ENCODE data around the gene SYT15B.
"Not testable (repeated sequence)": the region's sequence is repeated elsewhere in the genome, so short reads cannot be mapped to it uniquely, and the experiment has no call there.

SYT15B gene

DNA sequence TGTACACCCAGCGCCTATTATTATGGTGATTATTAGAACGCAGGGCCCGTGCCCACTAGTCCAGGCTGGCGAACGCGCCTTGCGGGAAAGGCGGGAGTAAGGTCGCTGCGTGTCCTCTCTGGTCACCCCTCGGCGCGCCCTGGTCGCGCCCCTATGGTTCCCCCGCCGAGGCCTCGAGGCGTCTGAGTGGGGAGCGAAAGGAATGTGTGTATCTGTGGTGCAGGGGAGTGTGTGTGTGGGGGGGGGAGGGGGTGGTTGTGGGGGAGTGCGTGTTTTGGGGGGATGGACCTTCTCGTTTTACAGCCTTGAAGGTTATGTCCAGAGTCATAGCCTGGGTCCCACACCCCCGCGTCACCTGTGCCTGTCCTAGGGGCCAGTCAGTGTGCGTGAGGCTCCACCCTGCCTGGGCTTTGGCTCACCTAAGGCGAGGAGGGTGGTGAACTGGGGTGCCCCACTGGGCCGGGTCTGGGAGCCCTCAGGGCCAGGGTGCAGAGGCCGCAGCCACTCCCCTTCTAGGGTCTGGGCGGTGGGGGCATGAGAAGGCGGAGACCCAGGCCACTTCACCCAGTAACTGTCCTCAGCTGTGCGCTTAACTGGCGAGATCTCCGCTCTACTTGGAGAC, at the start of gene SYT15B:
Gene SYT15B (minus strand): TSS at position 39 of the 622 bp plus-strand sequence. CDS start 952 bp downstream, outside the sequence.
- not testable (repeated sequence) for DNase-seq

DNA sequence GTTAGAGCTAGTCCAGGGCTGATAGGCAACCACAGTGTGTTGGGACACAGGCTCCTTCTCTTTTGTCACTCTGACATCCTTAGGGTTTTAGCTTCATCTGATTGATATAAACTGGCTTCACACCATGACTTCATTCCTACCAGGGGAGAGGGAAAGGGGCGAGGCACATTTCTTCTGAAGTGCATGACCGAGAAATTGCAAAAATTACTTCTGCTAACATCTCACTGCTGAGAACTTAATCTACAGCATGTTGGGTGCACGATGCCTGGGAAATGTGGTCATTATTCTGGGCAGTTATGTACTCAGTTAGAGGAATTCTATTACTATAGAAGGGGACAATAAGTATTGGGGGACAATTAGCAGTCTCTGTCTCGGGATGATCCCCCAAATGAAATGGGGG, 16.2 kb upstream of the SYT15B start:
- DNase-seq, result not testable (repeated sequence)

GRCh38 chr10:47775361-47776231, 12.2 kb upstream of the SYT15B start:
- not testable (repeated sequence) for DNase-seq

DNA sequence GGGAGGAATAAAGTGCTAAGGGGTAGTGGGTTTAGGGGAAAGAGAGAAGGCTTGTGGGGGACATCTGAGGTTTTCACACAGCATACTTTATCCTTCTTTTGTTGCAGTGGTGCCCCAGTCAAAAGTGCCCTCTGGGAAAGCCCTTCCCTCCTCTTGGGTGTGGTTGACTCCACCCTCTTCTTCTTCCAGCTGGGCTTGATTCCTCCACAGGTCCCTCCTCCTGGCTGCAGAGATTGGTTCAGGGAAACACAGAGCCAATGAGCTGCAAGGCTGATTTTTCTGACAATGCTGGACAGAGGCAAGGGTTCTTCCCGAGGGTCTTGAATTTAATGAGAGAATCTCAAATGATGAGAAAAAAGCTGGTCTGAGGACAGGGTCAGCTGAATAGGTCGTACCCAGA, 7.4 kb upstream of the SYT15B start:
- not testable (repeated sequence) for DNase-seq

DNA sequence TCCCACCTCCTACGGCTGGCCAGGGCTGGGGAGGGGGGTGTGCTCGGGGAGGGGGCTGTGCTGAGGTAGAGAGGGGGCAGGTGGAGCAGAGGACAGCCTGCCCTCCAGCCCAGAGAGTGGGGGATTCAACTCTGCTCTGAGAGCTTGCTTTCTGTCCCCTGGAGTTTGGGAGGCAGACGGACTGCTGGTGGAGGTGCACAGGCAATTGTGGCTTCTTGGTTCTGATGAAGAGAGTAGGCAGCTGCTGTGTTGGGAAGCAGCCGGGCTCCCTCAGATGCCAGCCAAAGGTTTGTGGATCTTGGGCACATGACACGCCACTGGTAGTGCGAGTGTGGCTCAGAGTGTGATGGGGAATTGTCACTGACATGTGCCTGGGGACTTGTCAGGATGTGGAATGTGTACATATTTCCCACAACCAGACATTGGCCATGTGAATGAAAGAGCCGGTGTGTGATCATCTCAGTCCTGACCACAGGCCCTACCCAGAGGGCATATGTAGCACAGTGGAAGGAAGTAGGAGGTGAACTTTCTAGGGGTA, 5.3 kb upstream of the SYT15B start:
- DNase-seq, result not testable (repeated sequence)

DNA sequence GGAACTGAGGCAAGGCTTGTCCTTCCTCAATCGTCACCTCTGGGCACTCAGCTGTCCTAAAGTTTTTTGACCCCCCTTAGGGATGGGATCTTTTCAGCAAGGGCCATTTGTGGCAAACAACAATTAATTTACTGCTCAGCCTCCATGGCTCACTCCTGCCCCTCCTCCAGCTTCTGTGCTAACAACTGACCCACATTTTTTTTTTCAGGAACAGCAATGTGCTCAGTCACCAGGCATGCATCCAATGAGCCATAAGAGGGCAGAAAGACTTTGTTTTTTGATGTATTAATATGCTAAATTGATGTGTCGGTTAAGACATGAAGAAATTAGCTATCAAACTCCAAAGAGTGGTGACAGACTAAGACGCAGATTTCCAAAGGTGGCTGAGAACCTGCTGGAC, 4.7 kb upstream of the SYT15B start:
- DNase-seq, result not testable (repeated sequence)

DNA sequence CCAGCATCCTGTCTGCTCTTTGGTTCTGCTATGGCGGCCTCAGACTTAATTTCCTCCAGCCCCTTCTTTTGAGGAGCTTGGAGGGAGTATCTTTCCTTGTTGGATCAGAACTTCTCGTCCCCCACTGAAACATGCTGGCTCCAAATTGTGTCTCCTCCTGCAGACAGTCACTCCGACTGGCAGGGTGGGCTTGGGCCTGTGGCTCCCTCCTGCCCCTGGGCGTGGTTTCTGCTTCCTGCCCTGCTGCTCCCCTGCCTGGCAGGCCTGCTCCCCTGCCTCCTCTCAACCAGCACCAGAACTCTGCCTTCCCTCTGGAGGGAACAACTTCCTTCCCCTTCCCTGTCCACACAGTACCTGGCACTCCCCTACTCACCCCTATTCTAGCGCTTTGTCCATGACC, 3.8 kb upstream of the SYT15B start:
- not testable (repeated sequence) for DNase-seq

DNA sequence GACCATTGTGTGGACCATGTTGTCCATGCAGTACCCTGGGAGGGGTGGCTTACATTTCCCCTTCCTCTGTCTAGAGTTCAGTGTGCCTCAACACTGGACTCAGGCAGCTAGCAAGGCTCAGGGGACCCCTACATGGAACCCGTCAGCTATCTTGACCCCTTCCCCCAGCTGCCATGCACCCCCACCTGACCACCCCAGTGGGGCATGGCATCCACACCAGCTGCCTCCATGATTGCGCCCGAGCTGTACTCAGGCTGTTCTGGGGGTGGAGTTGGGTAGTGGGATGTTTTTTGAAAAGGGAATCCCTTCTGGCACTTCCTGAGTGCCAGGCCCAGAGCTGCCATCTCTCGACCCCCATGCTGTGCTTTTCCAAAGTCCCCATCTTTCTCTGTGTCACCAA, 1.8 kb upstream of the SYT15B start:
- DNase-seq, result not testable (repeated sequence)

GRCh38 chr10:47762674-47763553, 478 bp downstream of the SYT15B start:
- not testable (repeated sequence) for DNase-seq

DNA sequence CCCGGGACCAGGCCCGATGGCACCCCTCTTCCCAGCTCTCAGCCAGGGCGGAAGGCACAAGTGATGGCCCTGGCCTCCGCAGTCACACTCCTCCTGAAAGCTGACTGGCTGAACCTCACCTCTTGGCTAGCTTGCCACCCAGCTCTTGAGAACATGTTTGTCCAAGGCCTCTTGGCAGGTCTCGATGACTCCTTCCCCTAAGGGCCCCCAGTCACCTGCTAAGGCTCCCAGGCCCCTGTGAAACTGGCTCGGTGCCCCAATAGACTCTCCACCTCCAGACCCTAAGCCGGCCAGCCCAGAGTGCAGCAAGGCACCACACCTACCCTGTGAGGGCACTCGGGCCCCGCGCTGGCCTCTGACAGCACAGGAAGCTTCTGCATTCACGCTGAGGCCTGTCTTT, 4.5 kb downstream of the SYT15B start:
- DNase-seq, result not testable (repeated sequence)

DNA sequence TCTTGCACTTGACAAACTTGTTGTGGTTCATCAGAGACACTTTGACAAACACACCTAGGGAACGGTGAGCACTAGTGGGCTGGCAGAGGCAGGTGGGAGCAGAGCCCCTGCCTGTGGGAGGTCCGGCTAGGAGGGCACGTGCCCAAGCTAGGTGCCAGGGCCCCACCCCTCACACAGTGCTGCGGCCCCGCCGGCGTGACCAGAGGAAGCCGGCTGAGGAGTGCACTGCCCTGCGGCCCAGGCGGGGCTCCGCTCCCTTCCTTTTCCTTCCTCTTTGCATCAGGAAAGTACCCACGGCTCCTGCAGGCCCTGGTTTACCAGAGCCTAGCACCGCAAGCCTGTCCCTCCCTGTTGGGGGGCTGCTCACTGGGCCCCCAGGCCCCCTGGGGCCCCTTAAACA, 7.2 kb downstream of the SYT15B start:
- DNase-seq, result not testable (repeated sequence)

DNA sequence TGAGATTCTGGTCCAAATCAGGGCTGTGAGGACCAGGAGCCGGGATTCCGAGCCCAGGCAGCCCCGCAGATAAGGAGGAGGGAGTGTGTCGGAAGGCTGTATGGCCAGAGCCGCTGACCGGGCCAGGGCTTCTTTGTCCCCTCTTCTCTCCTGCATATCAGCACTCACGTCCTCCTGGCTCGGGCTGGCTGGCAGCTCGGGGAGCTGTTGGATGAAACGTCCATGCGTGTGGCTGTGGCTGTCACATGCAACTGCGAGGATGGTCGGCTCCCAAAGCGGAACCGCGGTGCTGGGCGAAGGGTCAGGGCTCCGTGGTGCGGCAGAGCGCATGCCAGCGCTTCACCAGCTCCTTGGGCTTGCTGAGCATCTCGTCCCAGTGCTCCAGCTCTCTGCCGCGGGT, 9.5 kb downstream of the SYT15B start:
- DNase-seq, result not testable (repeated sequence)

DNA sequence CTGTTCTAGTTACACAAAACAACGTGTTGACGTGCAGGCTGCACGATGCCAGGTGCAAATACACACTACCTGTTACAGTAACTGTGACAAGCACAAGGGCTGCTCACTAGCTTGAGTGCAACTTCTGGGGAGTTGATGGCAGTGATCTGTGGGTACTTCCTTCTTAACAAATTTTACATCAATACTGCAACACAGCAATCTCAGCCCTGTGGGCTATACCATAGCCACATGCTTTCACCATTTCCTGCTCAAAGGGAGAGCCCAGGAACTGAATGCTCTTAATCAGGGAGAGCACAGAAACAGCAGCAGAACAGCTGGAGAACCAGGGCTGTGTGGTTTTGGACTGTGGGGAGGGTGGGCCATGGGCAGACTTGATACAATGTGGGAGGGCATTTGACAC, 10.2 kb downstream of the SYT15B start:
- not testable (repeated sequence) for DNase-seq

GRCh38 chr10:47751821-47752220, 11.6 kb downstream of the SYT15B start:
- not testable (repeated sequence) for DNase-seq

GRCh38 chr10:47750360-47750759, 13.0 kb downstream of the SYT15B start:
- not testable (repeated sequence) for DNase-seq

DNA sequence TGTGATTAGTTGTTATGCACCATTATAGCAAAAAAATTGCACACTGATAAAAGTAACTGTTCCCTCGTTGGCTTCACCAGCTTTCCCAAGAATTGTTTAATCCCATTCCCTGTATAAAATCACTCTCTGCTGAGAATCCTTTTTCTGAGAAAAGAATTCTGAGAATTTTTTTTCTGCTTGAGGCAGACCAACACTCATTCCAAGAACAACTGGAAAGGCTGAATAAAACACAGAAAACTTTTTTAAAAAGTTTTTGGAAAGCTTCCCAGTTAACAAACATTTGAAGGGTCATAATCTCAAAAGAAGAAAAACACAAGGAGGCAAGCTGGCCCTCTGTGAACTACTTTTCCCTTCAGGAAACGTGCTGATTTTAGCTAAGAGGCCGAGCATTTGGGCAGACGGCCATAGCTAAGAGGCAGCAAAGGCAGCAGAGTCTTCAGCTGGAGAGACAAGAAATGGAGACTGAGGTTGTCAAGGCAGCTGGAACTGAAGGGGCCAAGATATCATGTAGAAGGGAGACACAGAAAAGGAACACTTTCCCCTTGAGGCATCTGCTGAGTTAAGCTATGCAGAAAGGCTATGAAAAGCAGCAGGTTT, 16.5 kb downstream of the SYT15B start:
- DNase-seq, result not testable (repeated sequence)

DNA sequence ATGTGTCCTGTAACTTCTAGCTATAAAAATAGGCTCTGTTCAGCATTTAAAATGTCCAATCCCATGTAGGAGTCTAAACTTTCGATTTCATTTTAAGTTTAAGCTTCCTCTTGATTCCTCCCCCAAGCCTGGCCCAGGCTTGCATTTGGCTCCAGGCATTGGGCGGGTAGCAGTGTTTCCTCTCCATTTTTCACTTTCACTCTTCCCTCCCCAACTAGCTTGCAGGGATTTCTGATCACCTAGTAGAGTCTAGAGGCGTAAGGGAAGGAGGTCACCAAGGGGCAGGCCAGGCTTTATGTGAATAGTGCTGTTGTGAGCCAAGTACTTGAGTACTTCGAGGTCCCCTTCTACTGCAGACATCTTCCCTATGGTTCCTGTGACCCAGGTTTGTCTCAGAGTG, 18.5 kb downstream of the SYT15B start:
- not testable (repeated sequence) for DNase-seq

- DNase-seq, result not testable (repeated sequence)
Measured at GRCh38 chr10:47743611-47744550, 19.5 kb downstream of the SYT15B start.

DNA sequence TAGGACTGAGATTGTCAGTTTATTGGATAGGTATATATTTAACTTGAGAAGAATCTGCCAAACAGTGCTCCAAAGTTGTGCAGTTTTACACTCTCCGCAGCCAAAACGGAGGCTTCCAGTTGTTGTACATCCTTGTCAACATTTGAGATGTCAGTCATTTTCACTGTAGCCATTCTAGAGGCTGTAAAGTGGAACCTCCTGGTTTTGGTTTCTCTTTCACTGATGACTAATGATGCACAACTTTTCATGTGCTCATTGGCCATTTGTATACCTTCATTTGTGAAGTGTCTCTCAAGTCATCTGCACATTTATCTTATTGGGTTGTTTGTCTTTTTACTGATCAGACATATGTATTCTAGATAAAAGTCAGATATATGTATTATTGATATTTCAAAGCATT, 22.5 kb downstream of the SYT15B start:
- not testable (repeated sequence) for DNase-seq

- DNase-seq, result not testable (repeated sequence)
Measured at GRCh38 chr10:47730911-47731310, 32.5 kb downstream of the SYT15B start.

GRCh38 chr10:47725740-47726139, 37.7 kb downstream of the SYT15B start:
- not testable (repeated sequence) for DNase-seq
